ENCODE data around the gene STK17A.

DNA sequence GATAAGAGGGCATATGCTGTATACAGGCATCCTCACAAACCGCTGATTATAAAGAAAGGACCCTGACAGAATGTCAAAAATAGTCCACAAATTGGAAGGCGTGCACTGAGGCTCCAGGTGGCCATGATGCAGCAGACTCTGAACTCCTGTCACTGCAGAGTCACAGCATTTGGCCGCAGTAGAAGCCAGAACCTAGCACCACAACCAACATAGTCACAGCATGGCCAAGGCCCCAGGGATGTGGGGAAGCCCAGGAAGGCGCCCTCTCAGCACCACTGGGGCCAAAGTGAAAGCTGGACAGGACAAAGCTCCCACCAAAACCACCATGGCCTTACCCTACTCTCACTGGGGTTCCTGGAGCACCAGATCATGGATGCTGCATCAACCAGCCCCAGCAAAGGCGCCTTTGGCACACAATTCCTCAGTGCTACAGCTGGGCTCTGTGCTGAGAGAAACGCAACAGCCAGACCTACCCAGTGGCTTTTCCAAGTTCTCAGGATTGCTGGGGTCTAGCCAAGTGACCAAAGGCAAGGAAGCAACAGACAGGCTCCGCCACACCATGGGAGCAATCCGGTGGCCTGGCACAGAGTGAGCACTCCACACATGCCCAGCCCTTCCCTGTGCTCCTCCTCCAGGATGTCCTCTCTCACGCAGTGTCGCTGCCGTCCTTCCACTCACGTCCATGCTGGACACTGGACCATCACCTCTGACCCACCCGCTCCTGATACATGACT, 60.2 kb downstream of the STK17A start:
- TF ChIP-seq EP300 (IDR thresholded peaks at IDR 0.05; ENCODE audit: borderline replicate concordance), result no peak
- TF ChIP-seq, protein P1, sequence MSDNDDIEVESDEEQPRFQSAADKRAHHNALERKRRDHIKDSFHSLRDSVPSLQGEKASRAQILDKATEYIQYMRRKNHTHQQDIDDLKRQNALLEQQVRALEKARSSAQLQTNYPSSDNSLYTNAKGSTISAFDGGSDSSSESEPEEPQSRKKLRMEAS (IDR thresholded peaks at IDR 0.05), result no peak
- no peak for TF ChIP-seq FOXM1 (IDR thresholded peaks at IDR 0.05; ENCODE audit: borderline replicate concordance, low read depth)
- no peak for TF ChIP-seq RAD21 (IDR thresholded peaks at IDR 0.05; ENCODE audit: low read depth)
- TF ChIP-seq NFIC (IDR thresholded peaks at IDR 0.05), result no peak
- TF ChIP-seq CEBPB (IDR thresholded peaks at IDR 0.05), result no peak
- TF ChIP-seq, protein P2, sequence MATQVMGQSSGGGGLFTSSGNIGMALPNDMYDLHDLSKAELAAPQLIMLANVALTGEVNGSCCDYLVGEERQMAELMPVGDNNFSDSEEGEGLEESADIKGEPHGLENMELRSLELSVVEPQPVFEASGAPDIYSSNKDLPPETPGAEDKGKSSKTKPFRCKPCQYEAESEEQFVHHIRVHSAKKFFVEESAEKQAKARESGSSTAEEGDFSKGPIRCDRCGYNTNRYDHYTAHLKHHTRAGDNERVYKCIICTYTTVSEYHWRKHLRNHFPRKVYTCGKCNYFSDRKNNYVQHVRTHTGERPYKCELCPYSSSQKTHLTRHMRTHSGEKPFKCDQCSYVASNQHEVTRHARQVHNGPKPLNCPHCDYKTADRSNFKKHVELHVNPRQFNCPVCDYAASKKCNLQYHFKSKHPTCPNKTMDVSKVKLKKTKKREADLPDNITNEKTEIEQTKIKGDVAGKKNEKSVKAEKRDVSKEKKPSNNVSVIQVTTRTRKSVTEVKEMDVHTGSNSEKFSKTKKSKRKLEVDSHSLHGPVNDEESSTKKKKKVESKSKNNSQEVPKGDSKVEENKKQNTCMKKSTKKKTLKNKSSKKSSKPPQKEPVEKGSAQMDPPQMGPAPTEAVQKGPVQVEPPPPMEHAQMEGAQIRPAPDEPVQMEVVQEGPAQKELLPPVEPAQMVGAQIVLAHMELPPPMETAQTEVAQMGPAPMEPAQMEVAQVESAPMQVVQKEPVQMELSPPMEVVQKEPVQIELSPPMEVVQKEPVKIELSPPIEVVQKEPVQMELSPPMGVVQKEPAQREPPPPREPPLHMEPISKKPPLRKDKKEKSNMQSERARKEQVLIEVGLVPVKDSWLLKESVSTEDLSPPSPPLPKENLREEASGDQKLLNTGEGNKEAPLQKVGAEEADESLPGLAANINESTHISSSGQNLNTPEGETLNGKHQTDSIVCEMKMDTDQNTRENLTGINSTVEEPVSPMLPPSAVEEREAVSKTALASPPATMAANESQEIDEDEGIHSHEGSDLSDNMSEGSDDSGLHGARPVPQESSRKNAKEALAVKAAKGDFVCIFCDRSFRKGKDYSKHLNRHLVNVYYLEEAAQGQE (IDR thresholded peaks at IDR 0.05; ENCODE audit: low read depth), result no peak
- no peak for TF ChIP-seq EGR1 (IDR thresholded peaks at IDR 0.05)
- TF ChIP-seq, protein P3, sequence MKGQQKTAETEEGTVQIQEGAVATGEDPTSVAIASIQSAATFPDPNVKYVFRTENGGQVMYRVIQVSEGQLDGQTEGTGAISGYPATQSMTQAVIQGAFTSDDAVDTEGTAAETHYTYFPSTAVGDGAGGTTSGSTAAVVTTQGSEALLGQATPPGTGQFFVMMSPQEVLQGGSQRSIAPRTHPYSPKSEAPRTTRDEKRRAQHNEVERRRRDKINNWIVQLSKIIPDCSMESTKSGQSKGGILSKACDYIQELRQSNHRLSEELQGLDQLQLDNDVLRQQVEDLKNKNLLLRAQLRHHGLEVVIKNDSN (IDR thresholded peaks at IDR 0.05), result no peak
- no peak for TF ChIP-seq TCF12 (IDR thresholded peaks at IDR 0.05; ENCODE audit: low read depth)
- TF ChIP-seq TEAD4 (IDR thresholded peaks at IDR 0.05), result no peak
- no peak for TF ChIP-seq CREB1 (IDR thresholded peaks at IDR 0.05; ENCODE audit: low read depth)
- TF ChIP-seq YY1 (IDR thresholded peaks at IDR 0.05; ENCODE audit: low read depth), result no peak
- TF ChIP-seq TAF1 (IDR thresholded peaks at IDR 0.05; ENCODE audit: low read depth), result no peak

All from Ishikawa (cell line).